SK-N-SH (cell line): ENCODE results near the gene RAD51B. TPM values are rescaled to one million over a fixed set of nuclear protein-coding genes. Genes with fewer than 3 reads are reported as not detected.

Experiments
- CTCF ChIA-PET: fragments of 300-600, 350-600 bp; formaldehyde crosslinking; extraction: SDS; loops from one replicate; lab custom pipeline; 2021; lab: Yijun Ruan, JAX
- POLR2A ChIA-PET: fragments of 350-600 bp; sonication (Branson Sonifier 250); formaldehyde crosslinking; extraction: SDS; loops from one replicate; lab custom pipeline; 2020; ENCODE audit warnings: antibody characterized with exemption, inconsistent platforms; lab: Yijun Ruan, JAX
- DNase-seq: peaks from one replicate; pipeline ENCODE4 v3.0.0; 2012
- H2AFZ ChIP-seq: fragments of 200-600 bp; sonication (generic); 2 replicates; pipeline ENCODE4 v1.8.1; 2016; ENCODE audit warnings: antibody characterized with exemption, mild to moderate bottlenecking, low read depth
- H3F3A ChIP-seq: fragments of 200-600 bp; sonication (generic); replicated peaks from 2 replicates; pipeline ENCODE3; 2016; ENCODE audit warnings: antibody characterized with exemption, mild to moderate bottlenecking; ENCODE audit not compliant: insufficient read depth
- H3K27ac ChIP-seq, 2 experiments: fragments of 200-500 bp in 1 of 2; fragments of 200-600 bp in 1 of 2; sonication (Bioruptor generic) in 1 of 2; sonication (generic), shearing (Covaris generic) in 1 of 2; 2 replicates each; pipeline versions ENCODE4 v1.5.1 to v1.6.1; 2014 to 2016; ENCODE audit warnings: low read depth in 2 of 2, inconsistent platforms in 1 of 2, low read length in 1 of 2, mild to moderate bottlenecking in 1 of 2, mixed read lengths in 1 of 2
- H3K27me3 ChIP-seq: fragments of 200-600 bp; sonication (generic), shearing (Covaris generic); 2 replicates; pipeline ENCODE4 v1.6.1; 2016; ENCODE audit warnings: mixed run types; ENCODE audit not compliant: insufficient read depth
- H3K36me3 ChIP-seq, 2 experiments: fragments of 200-500 bp in 1 of 2; fragments of 200-600 bp in 1 of 2; sonication (Bioruptor generic) in 1 of 2; sonication (generic) in 1 of 2; replicated peaks in 1 of 2; 2 replicates each; pipeline versions ENCODE3 to v1.5.1; 2014 to 2016; ENCODE audit warnings: low read length in 1 of 2, mild to moderate bottlenecking in 1 of 2; ENCODE audit not compliant: insufficient read depth in 2 of 2, control insufficient read depth in 1 of 2
- H3K4me1 ChIP-seq, 2 experiments: fragments of 200-500 bp in 1 of 2; fragments of 200-600 bp in 1 of 2; sonication (Bioruptor generic) in 1 of 2; sonication (generic), shearing (Covaris generic) in 1 of 2; 2 replicates each; pipeline versions ENCODE4 v1.5.1 to v1.6.1; 2014 to 2016; ENCODE audit warnings: low read depth in 1 of 2, low read length in 1 of 2, mixed run types in 1 of 2; ENCODE audit not compliant: insufficient read depth in 2 of 2, control insufficient read depth in 1 of 2
- H3K4me2 ChIP-seq: fragments of 200-600 bp; sonication (generic), shearing (Covaris generic); 2 replicates; pipeline ENCODE4 v1.6.1; 2017; ENCODE audit warnings: mixed run types
- H3K4me3 ChIP-seq, 2 experiments: fragments of 200-500 bp in 1 of 2; fragments of 200-600 bp in 1 of 2; sonication (Bioruptor generic) in 1 of 2; sonication (generic), shearing (Covaris generic) in 1 of 2; 2 replicates each; pipeline versions ENCODE4 v1.5.1 to v1.8.1; 2014 to 2016; ENCODE audit warnings: low read depth in 2 of 2, inconsistent platforms in 1 of 2, low read length in 1 of 2, mild to moderate bottlenecking in 1 of 2, mixed read lengths in 1 of 2, moderate library complexity in 1 of 2
- H3K79me2 ChIP-seq: fragments of 200-600 bp; sonication (generic); 2 replicates; pipeline ENCODE4 v1.8.1; 2017; ENCODE audit warnings: mild to moderate bottlenecking; ENCODE audit not compliant: insufficient read depth
- H3K9ac ChIP-seq: fragments of 200-600 bp; sonication (generic); 2 replicates; pipeline ENCODE4 v1.6.1; 2017; ENCODE audit warnings: mixed run types
- H3K9me2 ChIP-seq: fragments of 200-600 bp; sonication (generic); 2 replicates; pipeline ENCODE4 v1.6.1; 2017; ENCODE audit warnings: mixed run types
- H3K9me3 ChIP-seq: fragments of 200-600 bp; sonication (generic); 2 replicates; pipeline ENCODE4 v1.6.1; 2017; ENCODE audit warnings: mixed run types, mild to moderate bottlenecking, moderate library complexity
- H4K20me1 ChIP-seq: fragments of 200-600 bp; sonication (generic); 2 replicates; pipeline ENCODE4 v1.6.1; 2017; ENCODE audit warnings: mild to moderate bottlenecking, mixed run types; ENCODE audit not compliant: insufficient read depth
- CHD2 ChIP-seq: fragments of 150-350 bp; IDR thresholded peaks from 2 replicates; pipeline ENCODE4 v1.6.1; 2018; ENCODE audit warnings: low read length; ENCODE audit not compliant: partially characterized antibody
- CTCF ChIP-seq: fragments of 200-600 bp; sonication (generic); IDR thresholded peaks from 2 replicates; pipeline ENCODE4 v1.6.1; 2017; ENCODE audit warnings: antibody characterized with exemption, mild to moderate bottlenecking, moderate library complexity
- GATA2 ChIP-seq: sonication (generic); formaldehyde crosslinking; IDR thresholded peaks from 2 replicates; pipeline ENCODE4 v1.5.0; 2020; ENCODE audit warnings: mild to moderate bottlenecking, missing genetic modification reagents
- IRF3 ChIP-seq: fragments of 150-350 bp; IDR thresholded peaks from 2 replicates; pipeline ENCODE4 v1.6.1; 2016; ENCODE audit warnings: mild to moderate bottlenecking, low read depth, low read length
- MAX ChIP-seq: IDR thresholded peaks from 2 replicates; pipeline ENCODE4 v1.4.0; 2012; ENCODE audit warnings: low read depth
- MXI1 ChIP-seq: IDR thresholded peaks from 2 replicates; pipeline ENCODE4 v1.6.1; 2012; ENCODE audit warnings: mild to moderate bottlenecking, low read depth, low read length, improper control_type of control experiment
- PBX3 ChIP-seq: IDR thresholded peaks from 2 replicates; pipeline ENCODE4; 2012
- POLR2AphosphoS5 ChIP-seq: IDR thresholded peaks from 2 replicates; pipeline ENCODE4 v1.6.1; 2012; ENCODE audit warnings: low read depth, low read length
- RFX5 ChIP-seq: IDR thresholded peaks from 2 replicates; pipeline ENCODE4 v1.6.1; 2012; ENCODE audit warnings: mild to moderate bottlenecking, improper control_type of control experiment, low read length
- RXRA ChIP-seq: IDR thresholded peaks from 2 replicates; pipeline ENCODE4 v1.4.0; 2012; ENCODE audit warnings: low read depth, mild to moderate bottlenecking, borderline replicate concordance
- SIN3A ChIP-seq: IDR thresholded peaks from 2 replicates; pipeline ENCODE4 v1.6.1; 2012; ENCODE audit warnings: low read depth, mild to moderate bottlenecking, low read length, moderate library complexity, borderline replicate concordance
- TAF1 ChIP-seq: IDR thresholded peaks from 2 replicates; pipeline ENCODE4 v1.6.1; 2012; ENCODE audit warnings: low read depth, mild to moderate bottlenecking, low read length, moderate library complexity, borderline replicate concordance
- TCF12 ChIP-seq: IDR thresholded peaks from 2 replicates; pipeline ENCODE4 v1.4.0; 2012
- TEAD4 ChIP-seq: IDR thresholded peaks from 2 replicates; pipeline ENCODE4 v1.4.0; 2012; ENCODE audit warnings: mild to moderate bottlenecking, borderline replicate concordance; ENCODE audit not compliant: insufficient read depth
- USF1 ChIP-seq: IDR thresholded peaks from 2 replicates; pipeline ENCODE4 v1.4.0; 2012; ENCODE audit warnings: low read depth, borderline replicate concordance
- USF2 ChIP-seq: fragments of 150-350 bp; IDR thresholded peaks from 2 replicates; pipeline ENCODE4 v1.6.1; 2017; ENCODE audit warnings: antibody characterized with exemption, low read length, low read depth, borderline replicate concordance
- YY1 ChIP-seq: IDR thresholded peaks from 2 replicates; pipeline ENCODE4 v1.4.0; 2012; ENCODE audit warnings: low read depth, mild to moderate bottlenecking
- ZBTB33 ChIP-seq: IDR thresholded peaks from 2 replicates; pipeline ENCODE4 v1.4.0; 2012; ENCODE audit warnings: low read depth, borderline replicate concordance
- WGBS: methylation state at CpG from one replicate; pipeline ENCODE4 v1.1.6; 2017; ENCODE audit warnings: low lambda C conversion rate; 5-methylcytosine and 5-hydroxymethylcytosine counted together
- polyA plus RNA-seq, 3 experiments: library from polyadenylated mRNA; depleted of rRNA; stranded (reverse); fragments of >200 nt; gene quantifications; 2 replicates each; pipeline ENCODE4 v1.2.3, GENCODE V29; 2012

The RAD51B gene
- polyA plus RNA-seq, 1 of the 3 experiments (the other 2 are of a cell fraction) = 6.0 TPM

- DNase-seq = no peak
- H3K79me2 ChIP-seq = no peaks in the 10 kb centered on the region
- H3K4me1 ChIP-seq = 0 out of 4 replicates have a peak, but pooled peaks cover 0 to 5% of the 10 kb centered on the region in 2 experiments
- no peak overlapping the region for H3K4me3 ChIP-seq
- WGBS = 97% methylated on average over 2 of the region's 2 CpGs
- no peak overlapping the region for H3K27ac ChIP-seq
- no peaks in the 10 kb centered on the region for H3K27me3 ChIP-seq
- TF ChIP-seq YY1 (no peak), CHD2 (no peak), CTCF (no peak), TCF12 (no peak), GATA2 (no peak), TAF1 (no peak), PBX3 (no peak), RFX5 (no peak), ZBTB33 (no peak), USF1 (no peak), MAX (no peak), MXI1 (no peak), SIN3A (no peak), RXRA (no peak), POLR2AphosphoS5 (no peak), IRF3 (no peak), USF2 (no peak), TEAD4 (no peak)
- no peaks in the 10 kb centered on the region for H3K9me2 ChIP-seq
- H3K4me2 ChIP-seq = no peak overlapping the region
- no peak overlapping the region for H3K9ac ChIP-seq
- H3K9me3 ChIP-seq = no peaks in the 10 kb centered on the region
- H2AFZ ChIP-seq = no peak overlapping the region
- POLR2A ChIA-PET = no interaction called here
- H4K20me1 ChIP-seq = no peaks in the 10 kb centered on the region
- H3F3A ChIP-seq = no peaks in the 10 kb centered on the region
- CTCF ChIA-PET = no interaction called here
- no peaks in the 10 kb centered on the region for H3K36me3 ChIP-seq
These were observed 889.4 kb downstream of the RAD51B start for GRCh38 chr14:68709007-68709406.
